Endothelial cell of umbilical vein (primary cell): ENCODE measurements around the gene ATXN1. TPM values are rescaled to one million over a fixed set of nuclear protein-coding genes. Genes with fewer than 3 reads are reported as not detected.

ENCODE experiments used
- BruUV-seq: library from RNA; stranded (reverse); fragments of 400-500 nt; replicated peaks from 2 replicates; lab custom pipeline; 2021; lab: Mats Ljungman, UMichigan
- CTCF ChIA-PET: fragments of 300-600, 350-600 bp; sonication (Branson Sonifier 250); formaldehyde crosslinking; loops from one replicate; lab custom pipeline; 2021; ENCODE audit warnings: antibody characterized with exemption, inconsistent platforms; lab: Charles Lee
- POLR2A ChIA-PET: fragments of 300-600, 350-600 bp; sonication (Branson Sonifier 250); formaldehyde crosslinking; loops from one replicate; lab custom pipeline; 2021; ENCODE audit warnings: antibody characterized with exemption, inconsistent platforms; lab: Charles Lee
- DNase-seq: peaks from one replicate; pipeline ENCODE4 v3.0.0-alpha.2; 2011; ENCODE audit warnings: low read depth, low spot score
- FAIRE-seq: peaks from 2 replicates; lab custom pipeline; 2011; peaks lifted over from hg19 to GRCh38; lab: Jason Lieb, UNC
- H2AFZ ChIP-seq: 2 replicates; pipeline ENCODE4 v1.6.0; 2012; ENCODE audit warnings: low read depth, low read length, control low read depth, inconsistent platforms
- H3K27ac ChIP-seq: 2 replicates; pipeline ENCODE4 v1.5.1; 2011; ENCODE audit warnings: low read depth, mild to moderate bottlenecking, control low read depth, low read length, moderate library complexity; ENCODE audit not compliant: insufficient read depth
- H3K27me3 ChIP-seq, 2 experiments: 2 replicates each; pipeline versions ENCODE4 v1.6.0 to v1.6.1; 2011; ENCODE audit warnings: low read length in 2 of 2, mixed read lengths in 1 of 2; ENCODE audit not compliant: control insufficient read depth in 2 of 2, insufficient read depth in 2 of 2
- H3K36me3 ChIP-seq, 2 experiments: 2 replicates in 1 of 2; 3 replicates in 1 of 2; pipeline ENCODE4 v1.5.1; 2011; ENCODE audit warnings: low read length in 2 of 2, mild to moderate bottlenecking in 1 of 2, moderate library complexity in 1 of 2; ENCODE audit not compliant: control insufficient read depth in 2 of 2, insufficient read depth in 2 of 2; ENCODE audit errors: extremely low read depth in 1 of 2
- H3K4me1 ChIP-seq: 3 replicates; pipeline ENCODE4 v1.5.1; 2011; ENCODE audit warnings: mild to moderate bottlenecking, low read length; ENCODE audit not compliant: control insufficient read depth, insufficient read depth; ENCODE audit errors: extremely low read depth
- H3K4me2 ChIP-seq: 2 replicates; pipeline ENCODE4 v1.6.1; 2011; ENCODE audit warnings: low read length, control low read depth, mixed read lengths; ENCODE audit not compliant: insufficient read depth
- H3K4me3 ChIP-seq, 3 experiments: fragments of 200-600 bp in 1 of 3; sonication (generic), shearing (Covaris generic) in 1 of 3; replicated peaks in 1 of 3; 2 replicates each; pipeline ENCODE4 v1.5.1; 2011 to 2016; ENCODE audit warnings: control low read depth in 3 of 3, low read length in 3 of 3, mild to moderate bottlenecking in 2 of 3, inconsistent platforms in 1 of 3, low read depth in 1 of 3, moderate library complexity in 1 of 3; ENCODE audit not compliant: insufficient read depth in 1 of 3
- H3K79me2 ChIP-seq: 2 replicates; pipeline ENCODE4 v1.6.0; 2012; ENCODE audit warnings: low read length, inconsistent platforms; ENCODE audit not compliant: control insufficient read depth, insufficient read depth
- H3K9ac ChIP-seq: replicated peaks from 2 replicates; pipeline ENCODE3; 2011; ENCODE audit warnings: low read length, control low read depth; ENCODE audit not compliant: insufficient read depth; ENCODE audit errors: extremely low read depth
- H3K9me1 ChIP-seq: replicated peaks from 3 replicates; pipeline ENCODE4 v1.6.0; 2011; ENCODE audit warnings: mild to moderate bottlenecking, low read length; ENCODE audit not compliant: control insufficient read depth, insufficient read depth; ENCODE audit errors: extremely low read depth
- H3K9me3 ChIP-seq: replicated peaks from 2 replicates; pipeline ENCODE4 v1.5.1; 2012; ENCODE audit warnings: low read length, inconsistent platforms; ENCODE audit not compliant: control insufficient read depth, insufficient read depth
- H4K20me1 ChIP-seq: replicated peaks from 2 replicates; pipeline ENCODE3; 2011; ENCODE audit warnings: mild to moderate bottlenecking, low read length; ENCODE audit not compliant: control insufficient read depth, insufficient read depth; ENCODE audit errors: extremely low read depth
- CTCF ChIP-seq, 2 donors: IDR thresholded peaks; 1 replicate in 1 of 2; 2 replicates in 1 of 2; pipeline ENCODE4 v1.5.1; 2011; ENCODE audit warnings: low read length in 2 of 2, mild to moderate bottlenecking in 2 of 2, moderate library complexity in 2 of 2, control low read depth in 1 of 2, inconsistent platforms in 1 of 2, low read depth in 1 of 2; ENCODE audit not compliant: insufficient read depth in 1 of 2; ENCODE audit errors: extremely low read depth in 1 of 2
- EZH2 ChIP-seq: IDR thresholded peaks from 2 replicates; pipeline ENCODE4 v1.6.1; 2012; ENCODE audit warnings: borderline replicate concordance, low read depth, mild to moderate bottlenecking, moderate library complexity, low read length, inconsistent platforms; ENCODE audit not compliant: severe bottlenecking
- FOS ChIP-seq: IDR thresholded peaks from 2 replicates; pipeline ENCODE4 v1.6.1; 2011; ENCODE audit warnings: mild to moderate bottlenecking, low read length, moderate library complexity, borderline replicate concordance; ENCODE audit not compliant: insufficient read depth
- GATA2 ChIP-seq: IDR thresholded peaks from 2 replicates; pipeline ENCODE4 v1.7.0; 2011; ENCODE audit warnings: low read depth, mild to moderate bottlenecking, moderate library complexity, mixed read lengths, low read length; ENCODE audit not compliant: insufficient read length, insufficient read depth
- JUN ChIP-seq: IDR thresholded peaks from 2 replicates; pipeline ENCODE4 v1.6.1; 2011; ENCODE audit warnings: borderline replicate concordance, low read depth; ENCODE audit not compliant: insufficient read length, insufficient read depth
- MYC ChIP-seq: IDR thresholded peaks from one replicate; pipeline ENCODE4 v1.6.1; 2011; ENCODE audit warnings: mild to moderate bottlenecking, low read depth, low read length
- POLR2A ChIP-seq: IDR thresholded peaks from 2 replicates; pipeline ENCODE4 v1.6.1; 2012; ENCODE audit warnings: low read depth, mild to moderate bottlenecking, control low read depth, low read length
- POLR2AphosphoS5 ChIP-seq: IDR thresholded peaks from 2 replicates; pipeline ENCODE4 v1.6.1; 2012; ENCODE audit warnings: low read depth, mild to moderate bottlenecking, control low read depth, low read length, moderate library complexity; ENCODE audit not compliant: insufficient read depth
- dilution Hi-C: fragments of 300-500 bp; cut with MboI; formaldehyde crosslinking; loops from one replicate; pipeline ENCODE4 v1.15.0; 2019; ENCODE audit warnings: low sequenced_read_pairs; ENCODE audit not compliant: extremely low pct_ligation_motif_present
- intact Hi-C: fragments of 100-400 bp; cut with micrococcal nuclease; formaldehyde crosslinking; loops from one replicate; pipeline ENCODE4 v1.10.0; 2022
- polyA plus RNA-seq, 4 experiments: library from polyadenylated mRNA; depleted of rRNA in 3 of 4; stranded (reverse) in 3 of 4; unstranded in 1 of 4; fragments of >200 nt; gene quantifications; 2 replicates each; pipeline versions ENCODE4 v1.2.1 to v1.2.3, GENCODE V29; 2011 to 2012; ENCODE audit warnings: missing spikeins in 1 of 4
- total RNA-seq: library from RNA; stranded (reverse); gene quantifications from 2 replicates; pipeline ENCODE4 v1.2.3, GENCODE V29; 2021
- TF ChIP-seq, protein P1 (sequence below): IDR thresholded peaks from 2 replicates; pipeline ENCODE4 v1.6.1; 2011; ENCODE audit not compliant: insufficient read depth, insufficient read length

ATXN1 gene
- total and polyA plus RNA-seq, 2 donors (not counting 3 experiments of a cell fraction or from before 2014, with no cell fraction given), result 16.4 to 33.0 TPM

DNA sequence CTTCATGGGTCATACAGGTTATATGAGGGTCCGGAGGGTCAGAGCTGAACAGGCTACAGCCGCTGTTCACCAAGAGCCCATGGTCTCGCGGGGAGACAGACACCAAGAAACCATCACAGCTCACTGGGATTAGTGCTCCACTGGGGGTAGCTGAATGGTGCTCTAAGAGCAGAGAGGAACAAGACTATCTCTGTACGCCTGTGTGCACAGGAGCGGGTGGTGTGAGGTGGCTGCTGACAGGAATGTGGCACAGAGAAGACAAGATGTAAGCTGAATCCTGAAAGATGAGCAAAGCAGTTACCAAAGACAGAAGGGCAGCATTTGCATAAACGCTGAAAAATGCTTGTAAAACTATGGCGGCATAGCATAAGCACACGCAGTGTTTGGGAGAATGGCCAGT lies 383.8 kb downstream of the ATXN1 start:
- no TSS peak for BruUV-seq
- POLR2A ChIA-PET, result interaction anchor here (0.6 kb wide), 1 partner anchor 18 kb away, joined by 10 read pairs; no protein-coding TSS in a partner anchor
- Histone ChIP-seq H3K4me2 (no peak overlapping the region), H2AFZ (no peak overlapping the region), H3K9ac (no peak overlapping the region), H3K9me1 (no peaks in the 10 kb centered on the region), H3K9me3 (no peaks in the 10 kb centered on the region), H3K27me3 (no peaks in the 10 kb centered on the region), H4K20me1 (no peaks in the 10 kb centered on the region), H3K4me3 (no peak overlapping the region), H3K79me2 (no peaks in the 10 kb centered on the region), H3K36me3 (no peaks in the 10 kb centered on the region), H3K4me1 (no peaks in the 10 kb centered on the region), H3K27ac (no peak overlapping the region)
- TF ChIP-seq, protein P1, sequence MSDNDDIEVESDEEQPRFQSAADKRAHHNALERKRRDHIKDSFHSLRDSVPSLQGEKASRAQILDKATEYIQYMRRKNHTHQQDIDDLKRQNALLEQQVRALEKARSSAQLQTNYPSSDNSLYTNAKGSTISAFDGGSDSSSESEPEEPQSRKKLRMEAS, result no peak
- no peak for TF ChIP-seq MYC
- no peak for TF ChIP-seq JUN
- TF ChIP-seq CTCF (IDR thresholded peaks at IDR 0.05; ENCODE audit: extremely low read depth in 1 of 2, insufficient read depth in 1 of 2, low read depth in 1 of 2, low read length in 2 of 2), result no peak
- no peak for TF ChIP-seq GATA2
- TF ChIP-seq POLR2AphosphoS5, result no peak
- no peak for TF ChIP-seq EZH2
- no peak for TF ChIP-seq POLR2A
- TF ChIP-seq FOS, result no peak
- intact Hi-C loops, result no loop called here
- dilution Hi-C loops, result no loop called here
- no peak for DNase-seq
- FAIRE-seq, result no peak
- CTCF ChIA-PET, result interaction anchor here (1.4 kb wide), 1 partner anchor 32 kb away, joined by 4 read pairs; no protein-coding TSS in a partner anchor
